HG03159 (cell line): Measurements from ENCODE around the gene SNX18.

Source experiments
- ATAC-seq: cut with Tn5 transposase; IDR thresholded peaks from one replicate; pipeline ENCODE4 v1.9.1; 2021; ENCODE audit warnings: mild to moderate bottlenecking, moderate library complexity; ENCODE audit not compliant: unreplicated experiment

The SNX18 gene

DNA sequence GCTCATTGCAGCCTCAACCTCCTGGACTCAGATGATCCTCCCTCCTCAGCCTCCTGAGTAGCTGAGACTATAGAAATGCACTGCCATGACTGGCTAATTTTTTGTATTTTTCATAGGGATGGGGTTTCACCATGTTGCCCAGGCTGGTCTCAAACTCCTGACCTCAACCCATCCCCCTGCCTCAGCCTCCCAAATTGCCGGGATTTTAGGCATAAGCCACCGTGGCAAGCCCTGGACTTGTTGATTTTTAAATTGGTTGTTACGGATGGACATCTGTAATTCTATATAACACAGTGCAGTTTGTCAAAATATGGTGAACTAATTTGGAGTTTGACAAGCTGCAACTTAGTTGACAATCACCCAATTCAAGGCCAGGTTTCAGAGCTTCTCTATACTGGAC, 22.7 kb downstream of the SNX18 start:
- ATAC-seq: no peak

DNA sequence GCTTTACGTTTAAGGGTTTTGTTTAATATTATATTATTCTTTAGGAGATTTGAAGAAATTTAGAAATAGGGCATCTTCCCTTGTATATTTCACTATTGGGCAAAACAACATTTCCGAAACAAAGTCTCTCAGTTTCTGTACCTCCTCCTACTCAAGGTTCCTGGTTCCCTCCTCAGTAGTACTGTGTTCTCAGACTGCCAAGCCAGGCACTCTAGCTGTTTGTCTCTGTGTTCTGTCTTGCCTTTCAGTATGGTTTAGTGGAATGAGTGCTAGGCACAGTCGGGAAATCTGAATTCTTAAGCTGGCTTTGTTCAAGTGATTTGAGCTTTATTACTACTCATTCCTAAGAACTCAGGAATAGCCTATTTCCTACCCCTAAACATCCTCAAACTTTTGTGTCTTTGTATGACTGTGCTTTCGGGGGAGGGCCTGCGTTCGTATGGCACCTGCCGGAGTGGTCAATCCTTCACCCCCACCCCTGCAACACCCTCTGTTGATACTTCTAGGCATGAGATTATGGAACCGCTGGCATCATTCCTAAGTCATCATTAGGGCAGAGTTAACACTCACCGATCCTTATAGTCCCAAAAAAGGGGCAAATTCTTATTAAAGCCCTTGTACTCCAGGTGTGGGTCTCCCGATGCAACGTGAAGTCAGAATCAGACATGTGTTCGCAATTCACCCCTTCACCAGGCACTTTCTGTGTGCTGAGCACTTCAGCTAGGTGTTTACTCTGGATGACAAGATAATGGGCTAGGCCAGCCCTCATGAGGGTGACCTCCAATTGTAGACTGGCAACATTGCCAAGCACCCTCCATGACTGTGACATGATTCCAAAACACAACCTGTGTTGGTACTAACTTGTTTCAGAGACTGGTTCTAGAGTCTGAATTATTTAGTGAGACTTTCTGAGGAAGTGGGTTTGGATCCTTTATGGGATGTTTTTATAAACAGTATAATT, 24.5 kb downstream of the SNX18 start:
- no peak for ATAC-seq

DNA sequence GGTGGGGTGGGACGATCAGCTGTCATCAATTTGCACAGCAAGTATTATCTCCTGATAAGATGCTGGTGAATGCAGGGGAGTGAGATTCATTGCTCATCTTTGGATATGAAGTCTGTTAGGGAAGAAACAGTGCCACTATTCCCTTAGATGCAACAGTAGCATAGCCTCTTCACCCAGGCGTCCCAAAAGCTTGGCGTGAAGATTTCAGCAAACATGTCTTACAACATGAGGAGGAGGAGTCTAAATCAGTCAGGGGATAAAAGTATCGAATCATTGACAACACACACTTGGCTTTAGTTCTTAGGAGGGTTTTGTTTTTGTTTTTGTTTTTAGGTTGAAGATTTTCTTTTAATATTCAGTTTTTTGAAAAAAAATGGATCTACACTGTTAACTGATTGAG, 26.5 kb downstream of the SNX18 start:
- ATAC-seq: no peak

DNA sequence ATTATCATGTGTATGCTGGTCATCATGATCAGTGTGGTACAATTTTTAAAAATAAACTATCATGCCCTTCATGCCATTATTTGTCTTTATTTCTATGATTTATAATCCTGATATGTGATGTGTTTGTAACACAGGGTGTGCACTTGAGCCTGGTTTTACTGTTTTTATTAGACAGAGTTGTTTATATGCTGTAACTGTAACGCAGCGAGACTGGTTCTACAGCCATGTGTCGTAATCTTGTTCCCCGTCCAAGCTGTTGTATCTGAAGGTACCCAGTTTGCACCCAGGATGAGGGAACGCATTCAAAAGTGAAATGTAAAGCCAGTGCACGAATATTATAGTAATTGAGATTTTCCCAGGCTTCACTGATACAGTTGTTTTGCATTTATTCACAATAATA, 28.2 kb downstream of the SNX18 start:
- ATAC-seq: no peak

DNA sequence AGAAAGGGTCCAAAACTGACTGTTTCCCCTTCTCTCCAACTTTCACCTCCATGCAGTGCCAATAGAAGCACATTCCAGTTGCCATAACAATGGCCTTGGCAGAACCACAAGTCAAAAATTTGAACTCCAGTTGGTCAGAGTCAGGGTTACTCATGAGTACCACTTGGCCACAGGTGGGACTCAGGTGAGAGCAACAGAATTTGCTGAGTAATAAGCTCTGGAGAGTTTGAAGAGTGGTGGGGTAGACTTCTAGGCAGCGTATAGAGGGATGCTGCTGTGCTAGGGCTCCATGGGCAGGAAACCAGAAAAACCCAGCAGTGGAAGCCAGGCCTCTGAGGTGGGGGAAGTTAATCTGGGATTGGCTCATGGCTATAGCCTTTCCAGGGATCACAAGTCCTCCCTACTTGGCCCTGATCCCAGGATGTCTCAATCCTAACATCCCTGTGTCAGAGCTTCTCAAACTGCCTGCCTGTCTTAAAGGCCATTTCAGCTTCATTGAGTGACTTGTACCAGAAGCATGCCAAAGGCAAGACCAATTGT, 30.2 kb downstream of the SNX18 start:
- ATAC-seq: no peak

DNA sequence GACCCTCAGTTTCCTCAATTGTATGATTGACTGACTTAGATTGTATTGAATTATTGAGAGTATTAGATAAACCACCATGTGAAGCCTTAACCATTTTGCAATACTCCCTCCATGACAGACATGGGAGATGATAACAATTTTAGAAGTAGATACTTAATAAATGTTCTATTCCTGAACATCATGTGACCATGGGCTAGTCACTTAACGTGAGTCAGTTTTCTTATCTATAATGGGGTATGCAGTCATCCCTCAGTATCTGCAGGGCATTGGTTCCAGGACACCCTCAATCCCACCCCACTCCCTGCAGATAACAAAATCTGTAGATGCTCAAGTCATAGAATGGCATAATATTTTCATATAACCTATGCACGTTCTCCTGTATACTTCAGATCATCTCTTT, 31.0 kb downstream of the SNX18 start:
- ATAC-seq: no peak

DNA sequence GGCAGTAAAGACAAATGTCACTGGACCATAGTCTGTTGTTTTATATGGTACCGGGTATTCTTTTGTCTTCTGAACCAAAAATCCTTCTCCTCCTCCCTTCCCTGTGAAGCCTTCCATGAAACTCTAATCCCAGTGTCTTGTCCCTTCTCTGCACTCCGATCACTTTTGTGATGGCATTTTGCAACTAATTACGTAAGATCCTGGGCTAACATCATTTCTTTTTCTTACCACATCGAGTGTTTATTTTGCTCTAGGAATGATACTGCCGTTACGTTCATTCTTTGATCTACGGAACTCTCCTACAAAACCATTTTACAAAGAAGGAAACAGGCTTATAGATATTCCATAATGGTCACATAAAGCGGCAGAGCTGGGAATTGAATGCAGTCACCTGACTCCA, 33.7 kb downstream of the SNX18 start:
- no peak for ATAC-seq

DNA sequence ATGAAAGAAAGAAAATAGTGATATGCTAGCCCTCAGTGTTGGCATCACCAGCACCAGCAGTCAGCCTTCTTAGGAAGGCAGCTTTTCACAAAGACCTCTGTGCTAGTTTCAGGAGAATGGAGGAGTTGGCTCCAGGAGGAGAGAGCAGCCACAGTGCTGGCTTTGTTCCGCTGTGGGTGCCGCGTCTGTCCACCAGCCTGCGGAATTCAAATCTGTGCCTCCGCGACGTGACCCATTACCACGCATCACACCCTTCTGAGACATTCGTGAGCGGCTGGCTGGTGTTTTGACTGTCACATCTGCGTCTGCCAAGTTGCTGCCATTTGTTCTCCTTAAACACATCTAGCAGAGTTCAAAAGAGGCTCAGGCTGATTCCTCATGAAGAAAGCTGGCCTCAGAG, 34.4 kb downstream of the SNX18 start:
- ATAC-seq: no peak

DNA sequence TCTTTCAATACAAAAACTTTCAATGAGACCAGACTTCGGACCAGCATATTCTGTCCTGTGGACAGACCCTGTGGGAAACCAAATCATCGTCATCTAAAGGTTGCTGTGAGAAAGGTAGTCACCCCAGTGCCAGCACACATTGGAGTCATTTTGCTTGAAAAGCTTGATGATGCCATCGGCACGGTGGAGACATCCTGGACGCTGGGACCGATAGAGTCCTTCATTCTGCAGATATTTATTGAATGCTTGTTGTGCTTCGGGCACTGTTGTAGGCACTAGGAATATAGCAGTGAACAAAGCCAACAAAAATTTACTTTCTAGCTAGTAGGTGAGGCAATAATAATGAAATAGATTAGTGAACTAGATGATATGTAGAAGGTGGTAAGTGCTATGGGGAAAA, 34.9 kb downstream of the SNX18 start:
- ATAC-seq: no peak

DNA sequence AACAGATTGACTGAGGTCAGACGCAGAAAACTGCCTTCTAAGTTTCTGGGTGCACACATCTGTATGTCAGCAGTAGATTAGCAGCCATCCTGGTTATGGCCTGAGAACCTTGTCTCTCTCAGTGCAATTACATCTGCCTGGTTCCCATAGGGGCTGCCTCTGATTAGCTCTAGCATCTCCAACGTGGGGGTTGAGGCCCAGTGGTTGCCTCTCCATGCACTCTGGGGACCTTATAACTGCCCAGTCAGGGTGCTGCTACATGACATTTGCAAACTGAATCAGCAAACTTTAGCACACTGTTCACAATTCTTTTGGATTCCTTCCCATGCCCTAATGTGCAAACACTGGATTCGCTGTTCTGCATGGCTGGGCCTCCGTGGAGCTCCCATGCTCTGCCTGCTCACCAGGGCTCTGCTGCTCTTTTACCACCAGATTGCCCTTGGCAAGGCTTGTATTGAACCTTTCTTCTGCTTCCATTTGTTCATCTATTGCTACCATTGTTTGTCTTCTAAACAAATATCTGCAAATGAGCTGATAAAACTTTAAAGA, 36.2 kb downstream of the SNX18 start:
- no peak for ATAC-seq

DNA sequence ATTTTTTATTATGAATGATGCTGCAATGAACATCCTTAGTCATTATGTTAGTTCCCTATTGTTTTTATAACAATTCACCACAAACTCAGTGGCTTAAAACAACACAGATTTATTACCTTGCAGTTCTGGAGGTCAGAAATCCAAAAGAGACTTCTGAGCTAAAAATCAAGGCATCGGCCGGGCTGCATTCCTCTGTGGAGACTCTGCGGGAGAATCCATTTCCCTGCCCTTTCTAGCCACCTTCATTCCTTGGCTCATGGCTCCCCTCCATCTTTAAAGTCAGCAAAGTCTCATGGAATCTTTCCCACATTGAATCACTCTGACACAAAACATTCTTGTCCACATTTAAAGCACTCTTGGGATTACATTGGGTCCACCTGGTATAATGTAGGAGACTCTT, 38.6 kb downstream of the SNX18 start:
- ATAC-seq: no peak

DNA sequence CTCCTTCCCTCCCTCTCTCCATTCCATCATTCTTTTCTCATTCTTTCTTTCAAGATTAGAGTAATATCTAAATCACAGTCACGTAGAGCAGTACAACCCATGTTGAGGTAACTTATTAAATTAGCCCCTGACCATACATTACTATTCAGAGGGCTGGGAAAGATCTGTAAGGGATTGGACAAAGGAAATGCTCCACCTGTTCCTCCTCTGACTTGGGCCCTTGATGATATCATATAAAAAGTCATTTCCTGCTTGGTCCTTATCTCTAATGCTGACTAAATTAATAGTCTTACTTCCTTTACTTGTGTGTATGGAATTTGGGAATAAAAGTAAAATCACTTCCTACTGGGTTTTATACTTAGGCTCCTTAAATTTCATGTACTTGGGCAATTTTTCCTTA, 40.8 kb downstream of the SNX18 start:
- no peak for ATAC-seq

DNA sequence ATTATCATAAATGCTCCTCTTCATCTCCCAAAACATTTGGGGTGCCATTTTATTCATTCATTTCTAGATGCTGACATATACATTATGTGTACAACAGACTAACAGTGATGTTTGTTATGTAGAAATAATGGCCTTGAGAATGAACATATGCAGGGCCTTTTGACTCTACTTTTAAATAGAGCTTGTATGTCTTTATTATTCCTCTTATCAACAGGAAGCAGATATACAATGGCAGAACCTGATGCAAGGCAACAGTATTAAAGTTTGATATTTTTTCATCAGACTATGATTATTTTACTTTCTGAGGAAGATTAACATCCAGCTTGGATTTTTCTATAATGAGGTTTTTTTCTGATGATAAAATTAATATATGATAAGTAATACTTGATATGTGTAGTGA, 44.1 kb downstream of the SNX18 start:
- ATAC-seq: no peak

DNA sequence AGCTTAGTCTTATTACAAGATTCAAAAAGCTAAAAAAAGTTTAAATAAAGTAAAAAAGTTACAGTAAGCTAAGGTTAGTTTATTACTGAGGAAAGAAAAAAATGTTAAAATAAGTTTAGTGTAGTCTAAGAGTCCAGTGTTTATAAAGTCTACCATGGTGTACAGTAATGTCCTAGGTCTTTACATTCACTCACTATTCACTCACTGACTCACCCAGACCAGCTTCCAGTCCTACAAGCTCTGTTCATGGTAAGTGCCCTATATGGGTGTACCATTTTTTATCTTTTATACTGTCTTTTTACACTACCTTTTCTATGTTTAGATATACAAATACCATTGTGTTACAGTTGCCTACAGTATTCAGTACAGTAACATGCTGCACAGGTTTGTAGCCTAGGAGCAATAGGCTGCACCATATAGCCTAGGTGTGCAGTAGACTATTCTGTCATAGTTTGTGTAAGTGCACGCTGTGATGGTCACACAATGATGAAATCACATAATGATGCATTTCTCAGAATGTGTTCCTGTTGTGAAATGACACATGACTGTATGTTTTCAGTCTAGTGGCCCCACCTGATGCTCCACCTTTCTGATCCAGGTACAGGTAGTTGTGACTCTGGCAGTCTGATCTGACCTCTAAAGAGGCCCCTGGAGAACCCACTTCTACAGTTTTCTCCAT, 45.7 kb downstream of the SNX18 start:
- ATAC-seq: no peak

DNA sequence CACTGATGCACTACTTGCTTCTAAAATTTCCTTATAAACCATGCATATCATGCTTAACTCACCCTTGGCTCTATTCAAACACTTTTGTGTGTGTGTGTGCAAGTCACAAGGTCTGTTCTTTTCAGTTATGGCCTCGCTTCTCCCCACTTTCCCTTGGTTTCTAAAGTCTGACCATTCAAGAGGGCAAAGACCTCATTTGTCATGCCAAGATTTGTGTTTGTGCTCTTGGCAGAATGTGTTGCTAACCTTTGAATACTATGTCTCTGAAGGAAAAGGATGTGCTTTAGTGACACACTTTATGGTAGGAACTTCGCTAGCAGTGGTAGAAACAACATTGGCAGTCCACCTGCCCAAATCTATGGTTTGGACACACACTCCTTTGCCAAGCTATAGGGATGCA, 50.4 kb downstream of the SNX18 start:
- ATAC-seq: no peak

DNA sequence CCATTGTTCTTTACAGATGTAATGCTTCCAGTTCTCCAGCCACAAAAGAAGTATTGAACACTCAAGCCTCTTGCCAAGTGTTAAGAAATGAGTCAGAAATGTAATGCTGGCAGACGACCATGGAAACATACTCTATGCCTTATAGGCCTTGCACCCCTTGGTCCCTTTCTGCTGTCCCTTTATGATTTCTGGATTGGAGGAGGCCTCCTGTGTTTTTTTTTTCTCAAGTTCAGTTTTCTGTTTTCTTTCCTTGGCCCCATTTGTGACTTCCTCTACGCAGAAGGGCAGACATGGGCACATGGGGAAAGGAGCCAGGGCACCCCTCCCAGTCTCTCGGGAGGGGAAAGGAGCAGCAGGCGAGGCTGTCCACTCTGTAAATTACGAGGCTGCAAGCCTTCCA, 53.4 kb downstream of the SNX18 start:
- no peak for ATAC-seq

DNA sequence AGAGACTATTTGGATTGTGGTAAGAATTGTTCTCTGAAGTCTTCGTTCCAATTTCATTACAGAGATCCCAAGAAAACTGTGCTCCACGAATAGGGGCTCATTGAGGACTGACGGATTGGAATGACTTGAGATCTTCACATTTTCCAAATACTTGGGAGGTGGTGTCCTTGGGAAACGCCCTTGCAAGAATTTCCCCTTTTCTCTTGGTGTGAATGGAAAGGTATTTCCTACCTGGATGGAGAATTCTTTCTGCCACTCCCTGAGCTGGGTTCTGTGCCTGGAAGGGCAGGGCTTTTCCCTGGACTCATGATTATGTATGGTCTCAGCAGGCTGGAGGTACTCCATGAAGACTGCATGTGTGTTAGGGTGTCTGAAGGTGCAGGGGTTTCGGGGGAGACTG, 53.9 kb downstream of the SNX18 start:
- ATAC-seq: no peak

DNA sequence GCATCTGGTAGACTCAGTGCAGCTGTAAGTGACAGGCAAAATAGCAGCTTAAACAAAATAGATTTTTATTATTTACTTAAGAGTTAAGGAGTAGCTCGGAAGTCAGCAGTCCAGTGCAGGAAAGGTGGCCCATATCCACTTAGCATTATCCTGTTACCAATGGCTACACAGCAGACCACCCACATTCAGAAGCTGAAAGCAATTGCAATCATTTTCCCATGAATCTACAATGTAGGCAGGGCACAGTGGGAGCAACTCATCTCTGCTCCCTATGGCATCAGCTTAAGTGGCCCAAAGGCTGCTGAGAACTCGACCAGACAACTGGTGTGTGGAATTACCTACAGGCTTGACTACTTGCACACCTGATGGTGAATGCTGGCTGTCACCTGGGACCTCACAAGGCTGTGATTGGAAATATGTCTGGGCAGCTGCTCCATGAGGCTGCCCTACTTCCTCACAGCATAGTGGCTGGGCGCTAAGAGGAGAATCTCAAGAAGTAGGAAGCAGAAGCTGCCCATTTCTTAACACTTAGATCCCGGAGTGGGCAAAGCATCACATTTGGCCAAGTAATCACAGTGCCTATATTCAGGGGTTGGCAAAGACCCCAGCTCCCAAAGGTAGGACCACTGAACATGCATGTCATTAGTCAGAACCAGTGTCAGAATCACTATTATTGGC, 56.4 kb downstream of the SNX18 start:
- no peak for ATAC-seq

DNA sequence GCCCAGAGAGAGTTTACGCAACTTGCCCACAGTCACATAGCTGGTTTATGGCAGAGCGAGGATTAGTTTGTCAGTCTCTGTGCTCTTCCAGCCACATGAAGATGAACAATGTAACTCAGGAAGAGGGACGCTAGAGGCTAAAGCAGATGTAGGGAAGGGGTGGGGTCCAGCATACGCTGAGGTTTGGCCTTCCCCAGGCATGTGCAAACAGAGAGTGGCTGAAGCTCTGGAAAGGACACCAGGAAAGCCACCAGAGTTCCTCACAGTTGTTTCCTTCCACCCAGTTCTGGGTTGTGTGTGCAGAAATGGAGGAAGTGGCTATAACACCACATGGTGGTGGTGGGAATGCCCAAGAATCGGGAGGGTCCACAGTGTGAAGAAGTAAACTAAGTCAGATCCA, 60.0 kb downstream of the SNX18 start:
- ATAC-seq: no peak

DNA sequence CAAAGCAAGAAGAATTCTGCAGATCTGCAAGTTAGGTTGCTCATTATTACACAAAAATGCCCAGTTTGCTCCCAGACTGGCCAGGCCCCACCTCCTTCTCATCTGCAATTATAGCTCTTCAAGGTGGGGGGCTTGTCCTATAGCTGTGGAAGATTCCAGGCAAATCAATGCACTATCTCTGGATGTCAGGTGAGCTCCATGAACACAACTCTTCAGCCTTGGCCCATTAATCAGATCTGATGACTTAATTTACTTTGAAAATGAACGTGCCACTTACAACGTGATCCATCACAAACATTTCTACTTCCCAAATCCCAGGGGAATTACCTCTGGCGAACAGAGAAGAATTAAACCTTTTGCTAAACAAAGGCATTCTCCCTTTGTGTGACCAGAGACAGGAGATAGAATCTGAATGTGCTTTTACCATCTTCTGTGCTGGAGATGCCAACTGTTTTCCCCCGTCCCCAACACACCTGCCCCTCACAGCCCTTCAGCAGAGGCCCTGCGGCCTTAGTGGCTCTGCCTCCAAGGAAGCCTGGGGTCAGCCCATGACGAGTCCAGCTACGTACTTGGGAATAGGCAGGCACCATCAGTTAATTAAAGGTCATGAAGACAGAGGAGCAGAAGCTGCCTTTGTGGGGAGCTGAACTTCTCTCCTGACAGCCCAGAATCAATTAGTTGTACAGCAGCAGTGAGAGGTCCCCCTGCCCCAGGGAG, 60.5 kb downstream of the SNX18 start:
- ATAC-seq: no peak
